Measurements from ENCODE around the gene EXTL1.

GRCh38 chr1:26082020-26082350, 60.4 kb downstream of the EXTL1 start:
- TF ChIP-seq CTCF (IDR thresholded peaks at IDR 0.05) (no peak), POLR2A (IDR thresholded peaks at IDR 0.05) (no peak)

All from esophagus squamous epithelium (tissue), 4 donors.